Astrocyte of the cerebellum (primary cell): ENCODE data around the gene CAMTA1.
"Not testable (repeated sequence)": the region's sequence is repeated elsewhere in the genome, so short reads cannot be mapped to it uniquely, and the experiment has no call there.

Source experiments
- DNase-seq: peaks from one replicate; pipeline ENCODE4 v3.0.0-alpha.2; 2011; ENCODE audit warnings: low read depth
- H3K4me3 ChIP-seq: 2 replicates; pipeline ENCODE4 v1.5.1; 2011; ENCODE audit warnings: mild to moderate bottlenecking, low read depth, low read length, moderate library complexity
- CTCF ChIP-seq: IDR thresholded peaks from 2 replicates; pipeline ENCODE4 v1.5.1; 2012; ENCODE audit warnings: low read length, low read depth, moderate library complexity, mild to moderate bottlenecking; ENCODE audit errors: missing control alignments
- in situ Hi-C: cut with HindIII; loops from 2 replicates; pipeline ENCODE4 v1.10.0; 2017; ENCODE audit warnings: low sequenced_read_pairs

Gene CAMTA1

GRCh38 chr1:7375329-7375728 lies 590.1 kb downstream of the CAMTA1 start:
- H3K4me3 ChIP-seq, result no peak overlapping the region
- no peak for TF ChIP-seq CTCF
- in situ Hi-C loops, result no loop called here
- DNase-seq, result no peak

DNA sequence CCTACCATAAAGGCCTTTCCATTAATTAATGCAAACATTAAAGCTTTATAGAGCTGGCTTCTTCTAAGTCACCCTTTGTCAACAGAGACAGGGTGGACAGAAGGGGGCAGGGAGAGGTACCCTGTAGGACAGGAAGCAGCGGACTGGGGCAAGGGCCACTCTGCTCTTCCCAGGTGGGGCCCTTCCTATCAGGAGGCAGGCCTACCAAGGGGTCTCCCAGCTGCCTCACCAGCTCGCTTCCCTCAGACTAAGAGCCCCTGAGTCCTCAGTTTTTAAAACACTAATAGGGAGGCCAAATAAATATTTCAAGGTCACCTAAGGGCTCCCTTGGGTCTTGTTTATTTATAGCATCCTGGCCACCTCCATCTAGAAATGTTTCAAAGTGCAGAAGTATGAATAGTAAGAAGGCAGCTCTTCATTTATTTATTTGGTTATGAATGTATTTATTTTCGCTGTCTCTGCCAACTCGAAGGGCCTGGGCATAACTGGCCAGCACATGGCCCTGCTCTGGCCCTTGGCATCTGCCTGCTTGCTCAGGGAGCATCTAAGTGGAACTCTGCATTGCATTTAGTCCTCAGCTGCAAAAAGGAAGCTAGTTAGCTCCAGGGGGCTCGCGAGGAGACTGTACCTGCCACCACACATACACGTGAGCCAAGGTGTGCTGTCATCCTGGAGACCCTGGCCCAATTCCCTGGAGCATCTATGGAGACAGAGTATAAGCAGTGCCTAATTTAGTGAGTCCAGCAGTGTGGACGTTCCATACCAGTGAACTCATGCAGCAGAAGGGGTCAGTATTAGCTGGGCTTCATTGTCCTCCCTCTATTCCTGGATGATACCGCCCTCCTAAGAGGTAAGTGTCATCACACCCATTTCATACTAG lies 590.8 kb downstream of the CAMTA1 start:
- TF ChIP-seq CTCF, result no peak
- no peak overlapping the region for H3K4me3 ChIP-seq
- no peak for DNase-seq
- in situ Hi-C loops, result no loop called here

GRCh38 chr1:7376676-7377075 lies 591.4 kb downstream of the CAMTA1 start:
- in situ Hi-C loops, result no loop called here
- no peak overlapping the region for H3K4me3 ChIP-seq
- DNase-seq, result no peak
- no peak for TF ChIP-seq CTCF

GRCh38 chr1:7378346-7379130 lies 593.3 kb downstream of the CAMTA1 start:
- H3K4me3 ChIP-seq, result no peak overlapping the region
- DNase-seq, result no peak
- TF ChIP-seq CTCF, result no peak
- in situ Hi-C loops, result no loop called here

GRCh38 chr1:7379441-7379971 lies 594.3 kb downstream of the CAMTA1 start:
- H3K4me3 ChIP-seq, result no peak overlapping the region
- TF ChIP-seq CTCF, result no peak
- DNase-seq, result peak; percentile 53

DNA sequence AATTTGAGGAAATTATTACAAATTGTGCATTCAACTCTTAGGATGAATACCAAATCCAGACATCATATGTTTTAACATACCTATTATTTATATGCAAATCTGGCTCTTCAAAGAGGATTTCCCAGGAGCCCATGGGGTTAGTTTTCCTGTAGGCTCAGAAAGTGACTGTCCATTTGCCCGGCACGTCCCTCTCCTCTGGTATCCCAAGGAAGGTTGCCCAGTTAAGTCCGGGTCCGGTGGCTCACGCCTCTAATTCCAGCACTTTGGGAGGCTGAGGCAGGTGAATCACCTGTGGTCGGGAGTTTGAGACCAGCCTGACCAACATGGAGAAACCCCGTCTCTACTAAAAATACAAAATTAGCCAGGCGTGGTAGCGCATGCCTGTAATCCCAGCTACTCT lies 594.8 kb downstream of the CAMTA1 start:
- H3K4me3 ChIP-seq, DNase-seq, in situ Hi-C loops: not testable (repeated sequence)

More at GRCh38 chr1:7379441-7379971, 594.3 kb downstream of the CAMTA1 start:
- in situ Hi-C loops, result no loop called here

GRCh38 chr1:7380712-7381111 lies 595.5 kb downstream of the CAMTA1 start:
- DNase-seq, result no peak
- no peak for TF ChIP-seq CTCF
- in situ Hi-C loops, result no loop called here
- H3K4me3 ChIP-seq, result no peak overlapping the region

- DNase-seq, H3K4me3 ChIP-seq, in situ Hi-C loops: not testable (repeated sequence)
Measured at GRCh38 chr1:7381729-7382128, 596.5 kb downstream of the CAMTA1 start.
